K562 (cell line): Measurements from ENCODE around the gene TMC8. TPM values are rescaled to one million over a fixed set of nuclear protein-coding genes. Genes with fewer than 3 reads are reported as not detected.

ENCODE experiments used
- ATF7 ChIP-seq: fragments of 450-650 bp; IDR thresholded peaks from 2 replicates; pipeline ENCODE4 v1.7.1; 2014; ENCODE audit warnings: mild to moderate bottlenecking, moderate library complexity
- CCAR2 ChIP-seq: fragments of 200-400 bp; formaldehyde crosslinking; IDR thresholded peaks from 2 replicates; pipeline ENCODE4 v1.6.1; 2017; ENCODE audit warnings: mild to moderate bottlenecking, low read depth, low read length
- CTCF ChIP-seq, 3 experiments: IDR thresholded peaks in 2 of 3; conservative IDR thresholded peaks in 1 of 3; 2 replicates each; pipeline ENCODE4 v1.5.1; 2011 to 2012; ENCODE audit warnings: low read length in 3 of 3, mild to moderate bottlenecking in 3 of 3, control low read depth in 2 of 3, improper control_type of control experiment in 1 of 3, inconsistent platforms in 1 of 3, low read depth in 1 of 3, mixed read lengths in 1 of 3, moderate library complexity in 1 of 3; ENCODE audit not compliant: insufficient read depth in 2 of 3
- DEAF1 ChIP-seq: fragments of 450-650 bp; formaldehyde crosslinking; IDR thresholded peaks from 2 replicates; pipeline ENCODE4 v1.4.0; 2020; ENCODE audit warnings: mild to moderate bottlenecking, moderate library complexity
- E2F3 ChIP-seq: fragments of 250-450 bp; sonication (Bioruptor Pico); IDR thresholded peaks from 2 replicates; pipeline ENCODE4 v1.4.0; 2020; ENCODE audit warnings: mild to moderate bottlenecking
- FOS ChIP-seq: IDR thresholded peaks from 3 replicates; pipeline ENCODE4 v1.6.1; 2011; ENCODE audit not compliant: insufficient read length; ENCODE audit errors: extremely low read depth
- FOXA3 ChIP-seq, 2 experiments: fragments of 450-650 bp in 1 of 2; sonication (generic) in 1 of 2; formaldehyde crosslinking; IDR thresholded peaks in 1 of 2; conservative IDR thresholded peaks in 1 of 2; 2 replicates each; pipeline versions ENCODE4 v1.4.0 to v1.8.0; 2020 to 2022; ENCODE audit warnings: mild to moderate bottlenecking in 2 of 2, missing genetic modification reagents in 1 of 2
- IRF2 ChIP-seq: sonication (generic); formaldehyde crosslinking; IDR thresholded peaks from 2 replicates; pipeline ENCODE4 v1.8.1; 2022; ENCODE audit warnings: mild to moderate bottlenecking, missing genetic modification reagents
- KLF6 ChIP-seq: fragments of 250-450 bp; sonication (Bioruptor Pico); IDR thresholded peaks from 2 replicates; pipeline ENCODE4 v1.4.0; 2020; ENCODE audit warnings: mild to moderate bottlenecking, moderate library complexity, borderline replicate concordance
- MIER1 ChIP-seq: fragments of 450-650 bp; IDR thresholded peaks from 2 replicates; pipeline ENCODE4 v1.6.1; 2016; ENCODE audit warnings: antibody characterized with exemption, mild to moderate bottlenecking, low read depth
- MYC ChIP-seq, 2 experiments: fragments of 250-450 bp in 1 of 2; sonication (Bioruptor Pico) in 1 of 2; IDR thresholded peaks; 2 replicates each; pipeline versions ENCODE4 v1.5.1 to v1.6.1; 2012 to 2021; ENCODE audit warnings: low read depth in 2 of 2, borderline replicate concordance in 1 of 2, improper control_type of control experiment in 1 of 2, low read length in 1 of 2, mild to moderate bottlenecking in 1 of 2, moderate library complexity in 1 of 2
- NFRKB ChIP-seq: fragments of 450-650 bp; IDR thresholded peaks from 2 replicates; pipeline ENCODE4 v1.6.1; 2016; ENCODE audit warnings: low read depth
- NUFIP1 ChIP-seq: fragments of 450-650 bp; IDR thresholded peaks from 2 replicates; pipeline ENCODE4 v1.6.1; 2018; ENCODE audit not compliant: partially characterized antibody
- PHB ChIP-seq: fragments of 250-450 bp; sonication (Bioruptor Pico); IDR thresholded peaks from 2 replicates; pipeline ENCODE4 v1.5.0; 2021
- RBM15 ChIP-seq: fragments of 200-400 bp; formaldehyde crosslinking; IDR thresholded peaks from 2 replicates; pipeline ENCODE4 v1.6.1; 2018; ENCODE audit warnings: mild to moderate bottlenecking, low read length, moderate library complexity; ENCODE audit not compliant: insufficient read depth
- TAF7 ChIP-seq: fragments of 450-650 bp; IDR thresholded peaks from 2 replicates; pipeline ENCODE4 v1.6.1; 2016; ENCODE audit warnings: missing genetic modification characterization, missing compliant biosample characterization
- TEAD2 ChIP-seq: fragments of 450-650 bp; IDR thresholded peaks from 2 replicates; pipeline ENCODE4 v1.6.1; 2016; ENCODE audit warnings: missing genetic modification characterization, control low read depth, missing compliant biosample characterization
- ZFP30 ChIP-seq: fragments of 250-450 bp; sonication (Bioruptor Pico); IDR thresholded peaks from 2 replicates; pipeline ENCODE4 v1.8.0; 2022; ENCODE audit warnings: moderate library complexity, mild to moderate bottlenecking, inconsistent platforms, borderline replicate concordance
- ZNF23 ChIP-seq: fragments of 250-450 bp; sonication (Bioruptor Pico); IDR thresholded peaks from 2 replicates; pipeline ENCODE4 v1.4.0; 2020; ENCODE audit warnings: mild to moderate bottlenecking
- ZNF76 ChIP-seq: fragments of 250-450 bp; sonication (Bioruptor Pico); IDR thresholded peaks from 2 replicates; pipeline ENCODE4 v1.4.0; 2020; ENCODE audit warnings: mild to moderate bottlenecking, moderate library complexity, borderline replicate concordance
- ZSCAN29 ChIP-seq: fragments of 450-650 bp; IDR thresholded peaks from 2 replicates; pipeline ENCODE4 v1.6.1; 2017
- polyA plus RNA-seq, 8 experiments: library from polyadenylated mRNA; depleted of rRNA in 4 of 8; stranded (reverse) in 5 of 8; unstranded in 3 of 8; fragments of >200 nt; fragmentation: Nextera tagmentation in 2 of 8; fragmentation: Illumina TruSeq in 1 of 8; extraction: Ambion mirVana in 2 of 8; extraction: Trizol in 1 of 8; gene quantifications; 2 replicates each; pipeline versions ENCODE4 v1.2.1 to v1.2.3, GENCODE V29; 2011 to 2014; ENCODE audit warnings: inconsistent platforms in 1 of 8, missing spikeins in 1 of 8
- total RNA-seq, 7 experiments: library from RNA; depleted of rRNA in 6 of 7; stranded (reverse); fragments of >200 nt in 6 of 7; fragmentation: Illumina TruSeq in 2 of 7; extraction: Trizol in 2 of 7; gene quantifications; 2 replicates each; pipeline versions ENCODE4 v1.2.1 to v1.2.3, GENCODE V29; 2011 to 2021; ENCODE audit warnings: low replicate concordance in 1 of 7
- TF ChIP-seq, protein P1 (sequence below): fragments of 450-650 bp; IDR thresholded peaks from 2 replicates; pipeline ENCODE4 v1.6.1; 2016; ENCODE audit warnings: antibody characterized with exemption

TMC8 gene
- total and polyA plus RNA-seq, 9 of the 15 experiments (the other 6 are each of a cell fraction or from before 2014, with no cell fraction given) = 0.13 to 10.9 (median 2.8) TPM

GRCh38 chr17:78112518-78113471 lies 17.8 kb upstream of the TMC8 start (continued):
- no peak for TF ChIP-seq NFRKB
- no peak for TF ChIP-seq RBM15
- no peak for TF ChIP-seq ZFP30 (CRISPR knock-in tag)
- TF ChIP-seq NUFIP1 = no peak
- no peak for TF ChIP-seq IRF2
- TF ChIP-seq FOXA3 (CRISPR knock-in tag; conservative IDR thresholded peaks at IDR 0.05 in 1 of 2, IDR thresholded peaks at IDR 0.05 in 1 of 2) = no peak
- TF ChIP-seq TAF7 = no peak
- TF ChIP-seq ZSCAN29 = no peak
- no peak for TF ChIP-seq MYC (IDR thresholded peaks at IDR 0.05; ENCODE audit: low read depth, low read length)
- TF ChIP-seq MYC (CRISPR knock-in tag; IDR thresholded peaks at IDR 0.05; ENCODE audit: borderline replicate concordance, low read depth) = no peak
- TF ChIP-seq ZNF76 (CRISPR knock-in tag) = no peak
- peak; percentile 94 to 97 (median 95) for TF ChIP-seq CTCF (IDR thresholded peaks at IDR 0.05 in 2 of 3, conservative IDR thresholded peaks at IDR 0.05 in 1 of 3; ENCODE audit: insufficient read depth in 2 of 3, low read depth in 1 of 3, low read length in 3 of 3)
- TF ChIP-seq ATF7 = 0 out of 2 replicates have a peak, but pooled peaks have one; percentile 16
- no peak for TF ChIP-seq FOS
- no peak for TF ChIP-seq E2F3
- TF ChIP-seq DEAF1 (CRISPR knock-in tag) = peak; percentile 93
- no peak for TF ChIP-seq ZNF23 (CRISPR knock-in tag)
- TF ChIP-seq TEAD2 = no peak
- TF ChIP-seq PHB (CRISPR knock-in tag) = no peak
- TF ChIP-seq, protein P1, sequence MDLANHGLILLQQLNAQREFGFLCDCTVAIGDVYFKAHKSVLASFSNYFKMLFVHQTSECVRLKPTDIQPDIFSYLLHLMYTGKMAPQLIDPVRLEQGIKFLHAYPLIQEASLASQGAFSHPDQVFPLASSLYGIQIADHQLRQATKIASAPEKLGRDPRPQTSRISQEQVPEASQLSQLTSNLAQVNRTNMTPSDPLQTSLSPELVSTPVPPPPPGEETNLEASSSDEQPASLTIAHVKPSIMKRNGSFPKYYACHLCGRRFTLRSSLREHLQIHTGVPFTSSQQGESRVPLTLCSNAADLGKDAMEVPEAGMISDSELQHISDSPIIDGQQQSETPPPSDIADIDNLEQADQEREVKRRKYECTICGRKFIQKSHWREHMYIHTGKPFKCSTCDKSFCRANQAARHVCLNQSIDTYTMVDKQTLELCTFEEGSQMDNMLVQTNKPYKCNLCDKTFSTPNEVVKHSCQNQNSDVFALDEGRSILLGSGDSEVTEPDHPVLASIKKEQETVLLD = no peak
- TF ChIP-seq MIER1 = no peak
- no peak for TF ChIP-seq KLF6 (CRISPR knock-in tag)
- no peak for TF ChIP-seq CCAR2
